ENCODE data around the gene SLC38A3. TPM values are rescaled to one million over a fixed set of nuclear protein-coding genes. Genes with fewer than 3 reads are reported as not detected.

Gene SLC38A3
- total and polyA plus RNA-seq, 4 donors, result 10.5 to 71.5 (median 55.3) TPM

DNA sequence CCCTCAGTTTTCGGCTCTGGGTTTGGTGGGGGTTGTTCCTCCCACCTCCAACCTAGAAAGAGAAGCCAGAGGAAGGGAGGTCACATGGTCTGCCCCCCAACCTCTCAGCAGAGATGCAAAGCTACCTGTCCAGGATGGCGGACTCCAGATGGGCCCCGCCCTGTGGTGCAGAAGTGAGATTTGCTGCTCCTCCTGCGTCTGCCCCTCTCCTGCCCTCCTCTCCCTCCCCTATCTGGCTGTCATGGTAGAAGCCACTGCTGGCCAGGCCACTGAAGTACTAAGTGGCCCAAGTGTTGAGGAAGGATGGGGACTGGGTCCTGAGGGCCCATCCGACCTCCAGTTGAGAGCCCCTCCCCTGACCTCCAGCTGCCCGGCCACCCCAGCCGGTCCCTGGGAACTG lies 61.8 kb downstream of the SLC38A3 start:
- H3K4me3 ChIP-seq (ENCODE audit: low read depth, low read length), result peak overlapping the region; percentile 48
- H3K27ac ChIP-seq (ENCODE audit: low read depth, low read length), result peak overlapping the region; percentile 95
- peaks cover 97% of the 10 kb centered on the region for H3K4me1 ChIP-seq (ENCODE audit: control insufficient read depth, insufficient read depth, low read length)
- H3K9me3 ChIP-seq (ENCODE audit: control insufficient read depth, insufficient read depth, low read length), result no peaks in the 10 kb centered on the region
- DNase-seq (ENCODE audit: low read depth in 4 of 6, low spot score in 6 of 6), result no peak
- peaks cover 13% of the 10 kb centered on the region for H3K36me3 ChIP-seq (ENCODE audit: control insufficient read depth, insufficient read depth, low read length)
- H3K27me3 ChIP-seq (ENCODE audit: control insufficient read depth, insufficient read depth, low read length), result no peaks in the 10 kb centered on the region
- 79% methylated on average over 4 of the region's 7 CpGs for WGBS (ENCODE audit: insufficient coverage)

DNA sequence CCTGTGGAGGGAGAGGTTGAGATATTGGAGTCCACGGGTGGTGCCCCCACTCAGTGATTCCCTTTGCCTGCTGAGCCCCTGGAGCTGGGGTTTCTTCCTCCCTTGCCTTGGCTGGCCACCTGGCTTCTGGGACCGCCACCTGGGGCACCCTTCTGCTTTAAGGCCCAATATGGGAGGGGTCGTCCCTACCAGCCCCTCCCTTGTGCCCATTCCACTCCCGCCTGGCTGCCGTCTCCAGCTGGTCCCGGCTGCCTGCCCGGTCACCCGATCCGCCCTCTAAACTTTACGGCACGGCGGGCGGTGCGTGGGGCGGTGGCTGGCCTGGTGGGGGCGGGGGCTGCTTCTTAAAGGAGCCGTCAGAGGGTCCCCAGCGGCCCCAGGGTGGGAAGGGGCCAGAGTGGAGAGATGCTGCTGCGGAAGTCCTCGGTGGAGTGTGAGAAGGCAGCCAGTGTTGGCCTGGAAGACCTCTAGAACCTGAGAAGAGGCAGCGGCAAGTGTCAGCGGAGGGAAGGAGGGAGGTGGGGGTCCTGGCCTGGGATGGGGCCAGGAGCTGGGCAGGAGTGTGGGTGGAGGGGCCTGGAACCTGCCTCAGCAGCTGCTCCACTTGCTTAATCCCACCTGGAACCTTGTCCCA lies 62.3 kb downstream of the SLC38A3 start:
- peak overlapping the region; percentile 95 for H3K27ac ChIP-seq (ENCODE audit: low read depth, low read length)
- peaks cover 92% of the 10 kb centered on the region for H3K4me1 ChIP-seq (ENCODE audit: control insufficient read depth, insufficient read depth, low read length)
- DNase-seq (ENCODE audit: low read depth in 4 of 6, low spot score in 6 of 6), result peak in 1 of 6 donors; percentile 58
- H3K9me3 ChIP-seq (ENCODE audit: control insufficient read depth, insufficient read depth, low read length), result no peaks in the 10 kb centered on the region
- H3K36me3 ChIP-seq (ENCODE audit: control insufficient read depth, insufficient read depth, low read length), result peaks cover 13% of the 10 kb centered on the region
- H3K4me3 ChIP-seq (ENCODE audit: low read depth, low read length), result peak overlapping the region; percentile 48
- H3K27me3 ChIP-seq (ENCODE audit: control insufficient read depth, insufficient read depth, low read length), result no peaks in the 10 kb centered on the region
- 9% methylated on average over 19 of the region's 22 CpGs for WGBS (ENCODE audit: insufficient coverage)

DNA sequence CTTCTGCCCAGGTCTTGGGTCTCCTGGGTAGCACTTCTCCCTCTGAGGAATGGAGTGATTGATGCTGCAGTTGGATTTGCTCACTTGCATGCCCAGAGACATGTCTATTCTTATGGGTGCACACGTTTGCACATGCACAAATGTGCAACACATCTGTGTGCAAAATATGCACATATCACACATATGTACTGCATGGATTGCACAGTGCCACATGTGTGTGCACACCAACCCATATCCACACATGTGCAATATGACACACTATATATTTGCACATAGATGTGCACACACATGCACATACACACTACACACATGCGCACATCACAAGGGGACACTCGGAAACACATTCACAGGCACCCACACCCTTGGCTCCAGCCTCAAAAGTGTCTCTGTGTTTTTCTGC lies 63.2 kb downstream of the SLC38A3 start:
- Histone ChIP-seq H3K27ac (ENCODE audit: low read depth, low read length) (peak overlapping the region; percentile 95), H3K27me3 (ENCODE audit: control insufficient read depth, insufficient read depth, low read length) (peaks cover 4% of the 10 kb centered on the region), H3K36me3 (ENCODE audit: control insufficient read depth, insufficient read depth, low read length) (peaks cover 14% of the 10 kb centered on the region), H3K4me3 (ENCODE audit: low read depth, low read length) (peak overlapping the region; percentile 56), H3K9me3 (ENCODE audit: control insufficient read depth, insufficient read depth, low read length) (no peaks in the 10 kb centered on the region), H3K4me1 (ENCODE audit: control insufficient read depth, insufficient read depth, low read length) (peaks cover 89% of the 10 kb centered on the region)
- DNase-seq (ENCODE audit: low read depth in 4 of 6, low spot score in 6 of 6), result no peak
- 64% methylated on average over 3 of the region's 3 CpGs for WGBS (ENCODE audit: insufficient coverage)

DNA sequence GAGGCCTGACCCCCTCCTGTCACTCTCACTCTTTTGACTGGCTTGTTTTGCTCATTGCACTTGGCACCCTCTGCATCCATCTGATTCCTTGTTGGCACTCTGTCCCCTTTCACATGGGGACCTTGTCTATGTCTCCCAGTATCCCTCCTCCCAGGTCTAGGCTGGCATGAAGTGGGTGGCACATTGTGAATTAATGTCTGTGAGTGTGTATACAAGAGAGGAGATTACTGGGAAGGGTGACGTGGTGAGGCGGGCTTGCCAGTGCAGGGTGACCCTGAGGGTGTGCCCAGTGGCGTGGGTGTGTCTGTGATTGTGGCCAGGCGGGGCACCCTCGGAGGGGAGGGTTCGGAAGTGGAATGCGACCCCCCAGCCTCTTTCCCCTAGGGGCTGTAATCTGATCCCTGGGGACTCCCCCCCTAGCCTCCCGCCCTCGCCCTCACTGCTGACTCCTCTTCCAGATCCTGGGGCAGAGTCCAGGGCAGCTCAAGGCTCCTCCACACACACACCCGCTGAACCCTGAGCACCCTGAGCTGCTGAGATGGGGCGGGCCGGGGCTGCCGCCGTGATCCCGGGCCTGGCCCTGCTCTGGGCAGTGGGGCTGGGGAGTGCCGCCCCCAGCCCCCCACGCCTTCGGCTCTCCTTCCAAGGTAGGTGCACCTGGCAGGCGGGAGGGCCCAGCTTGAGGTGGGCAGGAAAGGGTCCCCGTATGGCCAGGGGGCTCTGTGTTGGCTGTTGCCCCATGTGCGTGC lies 63.8 kb downstream of the SLC38A3 start, which contains the start of gene SEMA3B:
TSS of gene SEMA3B (plus strand) at position 445 of the 749 bp plus-strand sequence. CDS start at position 539, 94 bp downstream.
- H3K4me3 ChIP-seq (ENCODE audit: low read depth, low read length), result peak within 1 kb of the TSS; percentile 56
- WGBS (ENCODE audit: insufficient coverage), result 46% methylated on average over 14 of the region's 21 CpGs

DNA sequence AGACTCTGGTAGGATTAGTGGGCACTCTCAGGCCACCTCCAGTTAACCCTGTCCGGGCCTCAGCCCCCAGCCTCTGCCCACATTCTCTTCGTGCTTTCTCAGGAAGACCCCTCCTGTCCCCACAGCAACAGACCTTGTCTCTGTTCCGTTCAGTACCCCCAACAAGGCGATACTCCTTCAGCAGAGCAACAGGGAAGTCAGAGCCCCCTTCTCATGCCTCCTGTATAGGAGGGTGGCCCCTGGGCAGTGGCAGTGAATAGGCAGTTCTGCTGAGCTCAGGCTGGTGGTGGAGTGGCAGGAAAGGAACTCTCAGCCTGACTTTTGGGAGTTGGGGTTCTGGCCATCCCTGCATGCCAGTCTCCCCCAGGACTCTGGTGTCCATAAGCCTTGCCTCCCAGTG lies 64.4 kb downstream of the SLC38A3 start:
- 13% methylated on average over 2 of the region's 4 CpGs for WGBS (ENCODE audit: insufficient coverage)
- peaks cover 16% of the 10 kb centered on the region for H3K27me3 ChIP-seq (ENCODE audit: control insufficient read depth, insufficient read depth, low read length)
- H3K36me3 ChIP-seq (ENCODE audit: control insufficient read depth, insufficient read depth, low read length), result peaks cover 16% of the 10 kb centered on the region
- H3K27ac ChIP-seq (ENCODE audit: low read depth, low read length), result peak overlapping the region; percentile 95
- no peaks in the 10 kb centered on the region for H3K9me3 ChIP-seq (ENCODE audit: control insufficient read depth, insufficient read depth, low read length)
- H3K4me1 ChIP-seq (ENCODE audit: control insufficient read depth, insufficient read depth, low read length), result peaks cover 89% of the 10 kb centered on the region
- H3K4me3 ChIP-seq (ENCODE audit: low read depth, low read length), result peak overlapping the region; percentile 56
- no peak for DNase-seq (ENCODE audit: low read depth in 4 of 6, low spot score in 6 of 6)

More for the DNA sequence above, 63.8 kb downstream of the SLC38A3 start, which contains the start of gene SEMA3B:
- Histone ChIP-seq H3K36me3 (ENCODE audit: control insufficient read depth, insufficient read depth, low read length) (peaks cover 16% of the 10 kb centered on the region), H3K27ac (ENCODE audit: low read depth, low read length) (peak within 1 kb of the TSS; percentile 95), H3K27me3 (ENCODE audit: control insufficient read depth, insufficient read depth, low read length) (peaks cover 10% of the 10 kb centered on the region), H3K9me3 (ENCODE audit: control insufficient read depth, insufficient read depth, low read length) (no peaks in the 10 kb centered on the region), H3K4me1 (ENCODE audit: control insufficient read depth, insufficient read depth, low read length) (peaks cover 89% of the 10 kb centered on the region)
- DNase-seq (ENCODE audit: low read depth in 4 of 6, low spot score in 6 of 6), result peak in 1 of 6 donors; percentile 74

DNA sequence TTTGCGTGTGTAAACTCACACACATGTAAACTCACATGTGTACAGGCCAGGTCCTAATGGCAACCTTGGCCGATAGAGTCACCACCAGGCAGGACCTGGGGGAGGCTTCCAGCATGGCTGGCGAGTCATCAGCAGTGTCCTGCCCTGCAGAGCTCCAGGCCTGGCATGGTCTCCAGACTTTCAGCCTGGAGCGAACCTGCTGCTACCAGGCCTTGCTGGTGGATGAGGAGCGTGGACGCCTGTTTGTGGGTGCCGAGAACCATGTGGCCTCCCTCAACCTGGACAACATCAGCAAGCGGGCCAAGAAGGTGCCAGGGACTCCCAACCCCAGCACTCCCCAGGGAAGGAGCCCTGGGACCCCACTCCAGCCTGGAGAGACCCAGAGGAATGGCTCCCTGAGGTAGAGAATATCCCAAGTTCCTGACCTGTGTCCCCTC lies 64.9 kb downstream of the SLC38A3 start:
- H3K27me3 ChIP-seq (ENCODE audit: control insufficient read depth, insufficient read depth, low read length), result peaks cover 21% of the 10 kb centered on the region
- no peaks in the 10 kb centered on the region for H3K9me3 ChIP-seq (ENCODE audit: control insufficient read depth, insufficient read depth, low read length)
- peak overlapping the region; percentile 95 for H3K27ac ChIP-seq (ENCODE audit: low read depth, low read length)
- 96% methylated on average over 6 of the region's 8 CpGs for WGBS (ENCODE audit: insufficient coverage)
- DNase-seq (ENCODE audit: low read depth in 4 of 6, low spot score in 6 of 6), result no peak
- H3K4me1 ChIP-seq (ENCODE audit: control insufficient read depth, insufficient read depth, low read length), result peaks cover 89% of the 10 kb centered on the region
- peaks cover 16% of the 10 kb centered on the region for H3K36me3 ChIP-seq (ENCODE audit: control insufficient read depth, insufficient read depth, low read length)
- H3K4me3 ChIP-seq (ENCODE audit: low read depth, low read length), result peak overlapping the region; percentile 56

DNA sequence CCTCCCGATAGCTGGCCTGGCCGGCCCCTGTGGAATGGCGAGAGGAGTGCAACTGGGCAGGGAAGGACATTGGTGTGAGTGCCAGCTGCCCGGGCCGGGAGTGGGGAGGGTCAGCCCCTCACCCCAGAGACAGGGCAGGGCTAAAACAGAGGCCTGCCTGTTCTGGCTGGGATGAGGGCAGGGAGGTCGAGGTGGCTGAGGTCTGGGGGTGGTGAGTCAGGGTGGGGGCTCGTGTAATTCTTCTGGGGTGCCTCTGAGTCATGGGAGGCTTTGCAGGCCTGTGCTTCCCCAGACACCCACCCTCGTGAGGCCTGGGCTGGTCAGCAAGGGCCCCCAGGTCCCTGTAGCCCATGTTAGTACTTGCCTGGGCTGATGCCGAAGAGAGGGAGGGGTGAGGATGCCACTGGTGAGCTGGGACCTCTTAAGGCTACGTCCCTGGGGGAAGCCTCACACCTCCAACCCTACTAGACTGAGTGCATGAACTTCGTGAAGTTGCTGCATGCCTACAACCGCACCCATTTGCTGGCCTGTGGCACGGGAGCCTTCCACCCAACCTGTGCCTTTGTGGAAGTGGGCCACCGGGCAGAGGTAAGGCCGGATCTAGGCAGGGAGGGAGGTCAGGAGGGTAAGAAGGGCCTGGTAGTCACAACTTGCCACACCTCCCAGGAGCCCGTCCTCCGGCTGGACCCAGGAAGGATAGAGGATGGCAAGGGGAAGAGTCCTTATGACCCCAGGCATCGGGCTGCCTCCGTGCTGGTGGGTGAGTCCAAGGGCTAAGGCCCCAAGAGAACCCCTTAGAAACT lies 65.6 kb downstream of the SLC38A3 start:
- H3K9me3 ChIP-seq (ENCODE audit: control insufficient read depth, insufficient read depth, low read length), result no peaks in the 10 kb centered on the region
- H3K4me3 ChIP-seq (ENCODE audit: low read depth, low read length), result peak overlapping the region; percentile 56
- 78% methylated on average over 10 of the region's 19 CpGs for WGBS (ENCODE audit: insufficient coverage)
- DNase-seq (ENCODE audit: low read depth in 4 of 6, low spot score in 6 of 6), result no peak
- H3K36me3 ChIP-seq (ENCODE audit: control insufficient read depth, insufficient read depth, low read length), result peaks cover 21% of the 10 kb centered on the region
- H3K4me1 ChIP-seq (ENCODE audit: control insufficient read depth, insufficient read depth, low read length), result peaks cover 89% of the 10 kb centered on the region
- H3K27ac ChIP-seq (ENCODE audit: low read depth, low read length), result peak overlapping the region; percentile 95
- peaks cover 27% of the 10 kb centered on the region for H3K27me3 ChIP-seq (ENCODE audit: control insufficient read depth, insufficient read depth, low read length)

Data from spinal cord (tissue), 10 donors.